Measurements from ENCODE around the gene FAM25G. TPM values are rescaled to one million over a fixed set of nuclear protein-coding genes. Genes with fewer than 3 reads are reported as not detected.

FAM25G gene
- total and polyA plus RNA-seq, 2 of the 13 experiments (the other 11 are each of a cell fraction or from before 2014, with no cell fraction given): not detected

- Histone ChIP-seq H3K9me3 (ENCODE audit: low read length) (peaks cover 15% of the 10 kb centered on the region), H3K79me2 (ENCODE audit: insufficient read depth, low read length) (no peaks in the 10 kb centered on the region), H3K9ac (ENCODE audit: insufficient read depth, low read depth, low read length) (no peak overlapping the region), H3K27me3 (ENCODE audit: control insufficient read depth in 1 of 2, insufficient read depth in 2 of 2, low read length in 2 of 2) (peaks cover 9 to 41% of the 10 kb centered on the region in 2 experiments; a peak in 4 of 5 replicates), H3K27ac (ENCODE audit: extremely low read length, insufficient read depth, low read length) (no peak overlapping the region), H3K36me3 (replicated peaks in 1 of 2; ENCODE audit: control insufficient read depth in 1 of 2, insufficient read depth in 2 of 2, low read length in 2 of 2) (no peaks in the 10 kb centered on the region), H3K4me3 (replicated peaks in 1 of 3; ENCODE audit: insufficient read depth in 1 of 3, low read depth in 2 of 3, low read length in 3 of 3) (no peak overlapping the region), H2AFZ (ENCODE audit: low read length) (no peak overlapping the region), H4K20me1 (ENCODE audit: insufficient read depth, low read length) (no peaks in the 10 kb centered on the region), H3K4me1 (ENCODE audit: insufficient read depth, low read length) (no peaks in the 10 kb centered on the region), H3K4me2 (ENCODE audit: low read depth, low read length) (no peak overlapping the region)
- 19% methylated on average over 4 of the region's 9 CpGs for WGBS (ENCODE audit: low lambda C conversion rate)
- ChIA-PET CTCF (ENCODE audit: low intra/inter-chr PET ratio, low total read pairs) (no interaction called here), POLR2A (no interaction called here)
- no TSS peak for BruUV-seq (replicated peaks)
- intact Hi-C loops (cut with micrococcal nuclease; ENCODE audit: unreplicated experiment): no loop called here
- DNase-seq (ENCODE audit: low spot score) (no peak), ATAC-seq (no peak), FAIRE-seq (no peak)
- in situ Hi-C loops (cut with HindIII; ENCODE audit: extremely low pct_ligation_motif_present, low pct_unique_long_range_greater_than_20kb): no loop called here
- TF ChIP-seq ISL2 (CRISPR knock-in tag; IDR thresholded peaks at IDR 0.05) (no peak), ATF7 (IDR thresholded peaks at IDR 0.05) (0 out of 2 replicates have a peak, but pooled peaks have one; percentile 42), ATF7 (CRISPR knock-in tag; IDR thresholded peaks at IDR 0.05) (no peak), ZSCAN9 (CRISPR knock-in tag; IDR thresholded peaks at IDR 0.05; ENCODE audit: borderline replicate concordance) (no peak), ZNF720 (CRISPR knock-in tag; IDR thresholded peaks at IDR 0.05) (no peak)
These were observed 42.2 kb downstream of the FAM25G start for GRCh38 chr10:47449102-47449978.

GRCh38 chr10:47447705-47448104 lies 43.8 kb downstream of the FAM25G start:
- ChIA-PET POLR2A (no interaction called here), CTCF (ENCODE audit: low intra/inter-chr PET ratio, low total read pairs) (no interaction called here)
- Histone ChIP-seq H3K9me3 (ENCODE audit: low read length) (peaks cover 15% of the 10 kb centered on the region), H3K27ac (ENCODE audit: extremely low read length, insufficient read depth, low read length) (no peak overlapping the region), H3K4me1 (ENCODE audit: insufficient read depth, low read length) (no peaks in the 10 kb centered on the region), H2AFZ (ENCODE audit: low read length) (no peak overlapping the region), H4K20me1 (ENCODE audit: insufficient read depth, low read length) (no peaks in the 10 kb centered on the region), H3K9ac (ENCODE audit: insufficient read depth, low read depth, low read length) (no peak overlapping the region), H3K4me3 (replicated peaks in 1 of 3; ENCODE audit: insufficient read depth in 1 of 3, low read depth in 2 of 3, low read length in 3 of 3) (no peak overlapping the region), H3K4me2 (ENCODE audit: low read depth, low read length) (no peak overlapping the region), H3K79me2 (ENCODE audit: insufficient read depth, low read length) (no peaks in the 10 kb centered on the region), H3K27me3 (ENCODE audit: control insufficient read depth in 1 of 2, insufficient read depth in 2 of 2, low read length in 2 of 2) (peaks cover 7 to 30% of the 10 kb centered on the region in 2 experiments; a peak in 4 of 5 replicates), H3K36me3 (replicated peaks in 1 of 2; ENCODE audit: control insufficient read depth in 1 of 2, insufficient read depth in 2 of 2, low read length in 2 of 2) (no peaks in the 10 kb centered on the region)
- FAIRE-seq (no peak), ATAC-seq (no peak), DNase-seq (ENCODE audit: low spot score) (no peak)
- in situ Hi-C loops (cut with HindIII; ENCODE audit: extremely low pct_ligation_motif_present, low pct_unique_long_range_greater_than_20kb) (no loop called here), intact Hi-C loops (cut with micrococcal nuclease; ENCODE audit: unreplicated experiment) (no loop called here)
- no TSS peak for BruUV-seq (replicated peaks)
- WGBS (ENCODE audit: low lambda C conversion rate): 44% methylated on average over 3 of the region's 3 CpGs
- TF ChIP-seq ZNF800 (CRISPR knock-in tag; IDR thresholded peaks at IDR 0.05): no peak
- TF ChIP-seq PHF20 (CRISPR knock-in tag; IDR thresholded peaks at IDR 0.05): no peak
- no peak for TF ChIP-seq NFIC (IDR thresholded peaks at IDR 0.05; ENCODE audit: low read length)
- no peak for TF ChIP-seq ZBED4 (CRISPR knock-in tag; IDR thresholded peaks at IDR 0.05; ENCODE audit: borderline replicate concordance)
- TF ChIP-seq ZNF10 (CRISPR knock-in tag; IDR thresholded peaks at IDR 0.05; ENCODE audit: borderline replicate concordance, low read depth): no peak

Data from HepG2 (cell line).